HEK293 (cell line): ENCODE results near the gene HOXB8.

Experiments
- CTCF ChIA-PET: fragments of 350-600 bp; formaldehyde crosslinking; extraction: SDS; loops from one replicate; lab custom pipeline; 2021; ENCODE audit warnings: antibody characterized with exemption; lab: Yijun Ruan, JAX
- POLR2A ChIA-PET: fragments of 300-600 bp; formaldehyde crosslinking; extraction: SDS; loops from one replicate; lab custom pipeline; 2020; ENCODE audit warnings: antibody characterized with exemption, inconsistent platforms; lab: Yijun Ruan, JAX
- H3K27ac ChIP-seq: fragments of 200-500 bp; sonication (Bioruptor generic); 2 replicates; pipeline ENCODE4 v1.5.1; 2014; ENCODE audit warnings: low read depth, low read length, control low read depth, inconsistent platforms; ENCODE audit errors: extremely low read depth
- H3K36me3 ChIP-seq, 2 experiments: fragments of 200-500 bp in 1 of 2; sonication (Bioruptor generic) in 1 of 2; 1 replicate in 1 of 2; 2 replicates in 1 of 2; pipeline ENCODE4 v1.5.1; 2014 to 2017; ENCODE audit warnings: inconsistent platforms in 2 of 2, low read length in 2 of 2; ENCODE audit not compliant: control insufficient read depth in 2 of 2, insufficient read depth in 1 of 2
- H3K4me1 ChIP-seq: fragments of 200-500 bp; sonication (Bioruptor generic); 2 replicates; pipeline ENCODE4 v1.5.1; 2014; ENCODE audit warnings: mild to moderate bottlenecking, low read length, inconsistent platforms; ENCODE audit not compliant: control insufficient read depth, insufficient read depth
- H3K4me3 ChIP-seq: 2 replicates; pipeline ENCODE4 v1.5.1; 2011; ENCODE audit warnings: low read depth, mild to moderate bottlenecking, control low read depth, low read length, moderate library complexity
- H3K9me3 ChIP-seq: fragments of 200-500 bp; sonication (Bioruptor generic); 2 replicates; pipeline ENCODE4 v1.5.1; 2014; ENCODE audit warnings: low read depth, low read length, inconsistent platforms; ENCODE audit not compliant: control insufficient read depth, insufficient read depth
- BCL6B ChIP-seq: fragments of 450-650 bp; formaldehyde crosslinking; IDR thresholded peaks from 2 replicates; pipeline ENCODE4 v1.5.1; 2017; ENCODE audit warnings: missing biosample characterization, missing genetic modification characterization
- IKZF3 ChIP-seq: fragments of 450-650 bp; IDR thresholded peaks from 2 replicates; pipeline ENCODE4 v1.5.0; 2018; ENCODE audit warnings: missing biosample characterization, mild to moderate bottlenecking, missing genetic modification characterization, moderate library complexity
- INSM2 ChIP-seq: fragments of 450-650 bp; formaldehyde crosslinking; IDR thresholded peaks from 2 replicates; pipeline ENCODE4 v1.5.1; 2016; ENCODE audit warnings: missing biosample characterization, missing genetic modification characterization
- KLF1 ChIP-seq: fragments of 450-650 bp; formaldehyde crosslinking; IDR thresholded peaks from 2 replicates; pipeline ENCODE4 v1.5.1; 2016; ENCODE audit warnings: missing biosample characterization, missing genetic modification characterization
- MEIS1 ChIP-seq: sonication (generic); formaldehyde crosslinking; IDR thresholded peaks from 2 replicates; pipeline ENCODE4 v1.8.1; 2022; ENCODE audit warnings: missing genetic modification reagents, mild to moderate bottlenecking, borderline replicate concordance
- RBAK ChIP-seq: fragments of 450-650 bp; formaldehyde crosslinking; IDR thresholded peaks from 2 replicates; pipeline ENCODE4 v1.5.1; 2016; ENCODE audit warnings: missing biosample characterization, missing genetic modification characterization
- SCRT1 ChIP-seq: fragments of 450-650 bp; formaldehyde crosslinking; IDR thresholded peaks from 2 replicates; pipeline ENCODE4 v1.5.1; 2016; ENCODE audit warnings: missing biosample characterization, missing genetic modification characterization, borderline replicate concordance
- SP3 ChIP-seq: fragments of 450-650 bp; formaldehyde crosslinking; IDR thresholded peaks from 2 replicates; pipeline ENCODE4 v1.5.1; 2016; ENCODE audit warnings: missing biosample characterization, missing genetic modification characterization
- ZBTB1 ChIP-seq: fragments of 450-650 bp; formaldehyde crosslinking; IDR thresholded peaks from 2 replicates; pipeline ENCODE4 v1.5.1; 2016; ENCODE audit warnings: missing biosample characterization, missing genetic modification characterization
- ZBTB6 ChIP-seq: fragments of 450-650 bp; formaldehyde crosslinking; IDR thresholded peaks from 2 replicates; pipeline ENCODE4 v1.5.1; 2017; ENCODE audit warnings: missing biosample characterization, missing genetic modification characterization
- ZNF133 ChIP-seq: fragments of 450-650 bp; formaldehyde crosslinking; IDR thresholded peaks from 2 replicates; pipeline ENCODE4 v1.5.1; 2016; ENCODE audit warnings: missing biosample characterization, missing genetic modification characterization
- ZNF138 ChIP-seq: fragments of 450-650 bp; formaldehyde crosslinking; IDR thresholded peaks from 2 replicates; pipeline ENCODE4 v1.5.1; 2016; ENCODE audit warnings: missing biosample characterization, missing genetic modification characterization, borderline replicate concordance
- ZNF148 ChIP-seq: fragments of 450-650 bp; formaldehyde crosslinking; IDR thresholded peaks from 2 replicates; pipeline ENCODE4 v1.5.0; 2017; ENCODE audit warnings: missing biosample characterization, missing genetic modification characterization, borderline replicate concordance
- ZNF16 ChIP-seq: fragments of 450-650 bp; formaldehyde crosslinking; IDR thresholded peaks from 2 replicates; pipeline ENCODE4 v1.5.1; 2016; ENCODE audit warnings: low read depth, missing biosample characterization, missing genetic modification characterization
- ZNF239 ChIP-seq: fragments of 450-650 bp; formaldehyde crosslinking; IDR thresholded peaks from 2 replicates; pipeline ENCODE4 v1.5.1; 2016; ENCODE audit warnings: missing biosample characterization, missing genetic modification characterization
- ZNF280D ChIP-seq: fragments of 450-650 bp; formaldehyde crosslinking; IDR thresholded peaks from 2 replicates; pipeline ENCODE4 v1.5.1; 2016; ENCODE audit warnings: missing biosample characterization, missing genetic modification characterization
- ZNF292 ChIP-seq: fragments of 450-650 bp; formaldehyde crosslinking; IDR thresholded peaks from 2 replicates; pipeline ENCODE4 v1.5.1; 2016; ENCODE audit warnings: low read depth, missing biosample characterization, missing genetic modification characterization, borderline replicate concordance
- ZNF404 ChIP-seq: fragments of 450-650 bp; formaldehyde crosslinking; IDR thresholded peaks from 2 replicates; pipeline ENCODE4 v1.5.1; 2017; ENCODE audit warnings: missing biosample characterization, missing genetic modification characterization
- ZNF645 ChIP-seq: fragments of 450-650 bp; formaldehyde crosslinking; IDR thresholded peaks from 2 replicates; pipeline ENCODE4; 2016; ENCODE audit warnings: missing biosample characterization, missing genetic modification characterization
- ZNF658 ChIP-seq: fragments of 450-650 bp; formaldehyde crosslinking; IDR thresholded peaks from 2 replicates; pipeline ENCODE4; 2016; ENCODE audit warnings: missing biosample characterization, missing genetic modification characterization
- ZNF701 ChIP-seq: fragments of 450-650 bp; formaldehyde crosslinking; IDR thresholded peaks from 2 replicates; pipeline ENCODE4 v1.5.1; 2016; ENCODE audit warnings: missing biosample characterization, missing genetic modification characterization
- ZNF837 ChIP-seq: fragments of 450-650 bp; formaldehyde crosslinking; IDR thresholded peaks from 2 replicates; pipeline ENCODE4 v1.5.1; 2016; ENCODE audit warnings: missing biosample characterization, missing genetic modification characterization
- ZSCAN16 ChIP-seq: fragments of 450-650 bp; formaldehyde crosslinking; IDR thresholded peaks from 2 replicates; pipeline ENCODE4 v1.5.1; 2016; ENCODE audit warnings: missing biosample characterization, missing genetic modification characterization
- ZSCAN4 ChIP-seq: fragments of 450-650 bp; formaldehyde crosslinking; IDR thresholded peaks from 2 replicates; pipeline ENCODE4 v1.5.1; 2017; ENCODE audit warnings: missing biosample characterization, missing genetic modification characterization

Gene HOXB8

GRCh38 chr17:48597528-48597777 is 17.6 kb downstream of the HOXB8 start (continued):
- TF ChIP-seq ZNF404 (tag by site-specific recombination) = no peak
- no peak for TF ChIP-seq ZNF133
- no peak for TF ChIP-seq ZNF16
- no peak for TF ChIP-seq MEIS1
- no peak for TF ChIP-seq ZBTB1 (tag by site-specific recombination)
- TF ChIP-seq ZNF837 (tag by site-specific recombination) = no peak
- TF ChIP-seq ZNF645 (tag by site-specific recombination) = 0 out of 2 replicates have a peak, but pooled peaks have one; percentile 18
- no peak for TF ChIP-seq ZNF148 (tag by site-specific recombination)
- TF ChIP-seq ZNF292 (tag by site-specific recombination) = no peak
- 0 out of 2 replicates have a peak, but pooled peaks have one; percentile 0 for TF ChIP-seq ZBTB6
- no peak for TF ChIP-seq ZSCAN16 (tag by site-specific recombination)
- TF ChIP-seq IKZF3 (tag by site-specific recombination) = no peak
- TF ChIP-seq ZNF138 (tag by site-specific recombination) = no peak

GRCh38 chr17:48596735-48597527 is 18.2 kb downstream of the HOXB8 start:
- H3K36me3 ChIP-seq = peaks cover 5 to 37% of the 10 kb centered on the region in 2 experiments; a peak in 1 of 3 replicates
- ChIA-PET POLR2A (no interaction called here), CTCF (interaction anchor here (0.6 to 2.6 kb wide), 5 partner anchors 96 to 377 kb away, joined by 3 to 10 read pairs (median 3); no protein-coding TSS in a partner anchor)
- peak overlapping the region; percentile 87; the same call in 1 of the 2 replicates for H3K27ac ChIP-seq
- H3K4me1 ChIP-seq = peaks cover 46% of the 10 kb centered on the region
- H3K9me3 ChIP-seq = no peaks in the 10 kb centered on the region
- peak overlapping the region; percentile 71 for H3K4me3 ChIP-seq
- TF ChIP-seq SCRT1 (tag by site-specific recombination) = no peak
- TF ChIP-seq ZSCAN4 (tag by site-specific recombination) = 0 out of 2 replicates have a peak, but pooled peaks have one; percentile 8
- TF ChIP-seq SP3 (tag by site-specific recombination) = peak; percentile 82
- TF ChIP-seq ZNF239 = no peak
- TF ChIP-seq KLF1 (tag by site-specific recombination) = no peak
- TF ChIP-seq ZNF701 (tag by site-specific recombination) = no peak
- TF ChIP-seq ZNF280D (tag by site-specific recombination) = no peak
- TF ChIP-seq RBAK = no peak
- no peak for TF ChIP-seq BCL6B
- no peak for TF ChIP-seq ZNF658 (tag by site-specific recombination)
- TF ChIP-seq ZNF133 = no peak
- peak; percentile 10; the same call in 1 of the 2 replicates for TF ChIP-seq INSM2 (tag by site-specific recombination)
